CD4-positive, alpha-beta memory T cell (primary cell): ENCODE measurements around the gene RFTN1. TPM values are rescaled to one million over a fixed set of nuclear protein-coding genes. Genes with fewer than 3 reads are reported as not detected.

Experiments used
- CTCF ChIA-PET: fragments of 350-600 bp; sonication (Branson Sonifier 250); formaldehyde crosslinking; loops from one replicate; lab custom pipeline; 2021; ENCODE audit warnings: inconsistent platforms; ENCODE audit not compliant: partially characterized antibody; lab: Charles Lee
- POLR2A ChIA-PET: fragments of 350-600 bp; sonication (Branson Sonifier 250); formaldehyde crosslinking; loops from one replicate; lab custom pipeline; 2021; ENCODE audit not compliant: partially characterized antibody; lab: Charles Lee
- DNase-seq, 5 donors: peaks; one replicate each; pipeline versions ENCODE4 v3.0.0 to v3.0.0-alpha.2; 2020 to 2022; ENCODE audit warnings: mixed read lengths in 1 of 5
- H3K27ac ChIP-seq: one replicate; pipeline ENCODE4 v1.7.0; 2013; ENCODE audit warnings: low read depth, low read length
- H3K27me3 ChIP-seq: 2 replicates; pipeline ENCODE4 v1.7.0; 2013; ENCODE audit warnings: mild to moderate bottlenecking, low read length, moderate library complexity; ENCODE audit not compliant: insufficient read depth
- H3K36me3 ChIP-seq: 2 replicates; pipeline ENCODE4 v1.7.0; 2013; ENCODE audit warnings: mild to moderate bottlenecking, low read length, moderate library complexity; ENCODE audit not compliant: insufficient read depth
- H3K4me1 ChIP-seq: 2 replicates; pipeline ENCODE4 v1.7.0; 2013; ENCODE audit warnings: mild to moderate bottlenecking, low read length, moderate library complexity; ENCODE audit not compliant: insufficient read depth
- H3K4me3 ChIP-seq, 2 donors: one replicate each; pipeline ENCODE4 v1.7.0; 2013; ENCODE audit warnings: low read length in 2 of 2, mild to moderate bottlenecking in 1 of 2
- H3K9me3 ChIP-seq, 2 donors: one replicate each; pipeline ENCODE4 v1.7.0; 2013; ENCODE audit warnings: low read length in 2 of 2, control low read depth in 1 of 2; ENCODE audit not compliant: control insufficient read depth in 1 of 2
- H3K27ac Mint-ChIP-seq, 7 donors: one replicate each; pipeline ENCODE4 v1.8.0; 2020 to 2021; ENCODE audit warnings: mixed read lengths in 7 of 7, mild to moderate bottlenecking in 6 of 7, inconsistent platforms in 3 of 7, moderate library complexity in 3 of 7
- H3K27me3 Mint-ChIP-seq, 2 donors: one replicate each; pipeline ENCODE4 v1.8.0; 2020 to 2021; ENCODE audit warnings: mixed read lengths in 2 of 2
- H3K36me3 Mint-ChIP-seq, 2 donors: one replicate each; pipeline ENCODE4 v1.8.0; 2020 to 2021; ENCODE audit warnings: mixed read lengths in 2 of 2, inconsistent platforms in 1 of 2, mild to moderate bottlenecking in 1 of 2
- H3K4me1 Mint-ChIP-seq, 4 donors: one replicate each; pipeline ENCODE4 v1.8.0; 2020 to 2021; ENCODE audit warnings: mixed read lengths in 4 of 4, mild to moderate bottlenecking in 1 of 4
- H3K4me3 Mint-ChIP-seq, 8 donors: one replicate each; pipeline ENCODE4 v1.8.0; 2020 to 2021; ENCODE audit warnings: mixed read lengths in 8 of 8, mild to moderate bottlenecking in 7 of 8, moderate library complexity in 6 of 8, inconsistent platforms in 3 of 8
- H3K9me3 Mint-ChIP-seq, 8 donors: one replicate each; pipeline ENCODE4 v1.8.0; 2020 to 2021; ENCODE audit warnings: mixed read lengths in 8 of 8, mild to moderate bottlenecking in 5 of 8, inconsistent platforms in 3 of 8, moderate library complexity in 1 of 8
- intact Hi-C: fragments of 100-400 bp; cut with micrococcal nuclease; formaldehyde crosslinking; loops from one replicate; pipeline ENCODE4 v1.15.1; 2023
- polyA plus RNA-seq, 2 donors: library from polyadenylated mRNA; unstranded; fragments of 300-500 nt; fragmentation: Illumina TruSeq; gene quantifications; one replicate each; pipeline ENCODE4 v1.2.3, GENCODE V29; 2021
- total RNA-seq, 2 experiments: library from RNA; stranded (reverse); gene quantifications; one replicate each; pipeline ENCODE4 v1.2.3, GENCODE V29; 2021

The RFTN1 gene
- total and polyA plus RNA-seq, 4 experiments from 2014 or later = 38.3 to 59.7 (median 52.0) TPM

- Mint-ChIP-seq H3K9me3 (peaks cover 0 to 2% (median 0%) of the 10 kb centered on the region in 8 donors), H3K27ac (peak overlapping the region in 1 of 7 donors; percentile 32), H3K4me3 (no peak overlapping the region), H3K4me1 (no peaks in the 10 kb centered on the region), H3K27me3 (peaks cover 0 to 13% of the 10 kb centered on the region in 2 donors), H3K36me3 (no peaks in the 10 kb centered on the region)
- Histone ChIP-seq H3K4me1 (no peaks in the 10 kb centered on the region), H3K27ac (no peak overlapping the region), H3K27me3 (no peaks in the 10 kb centered on the region), H3K4me3 (no peak overlapping the region), H3K36me3 (no peaks in the 10 kb centered on the region), H3K9me3 (no peaks in the 10 kb centered on the region)
- CTCF ChIA-PET = no interaction called here
- POLR2A ChIA-PET = no interaction called here
- intact Hi-C loops = no loop called here
- no peak for DNase-seq
Measured at GRCh38 chr3:16543242-16543864, 29.9 kb upstream of the RFTN1 start.

- intact Hi-C loops = no loop called here
- Mint-ChIP-seq H3K27ac (no peak overlapping the region), H3K36me3 (no peaks in the 10 kb centered on the region), H3K4me1 (no peaks in the 10 kb centered on the region), H3K27me3 (peaks cover 4 to 16% of the 10 kb centered on the region in 2 donors), H3K4me3 (no peak overlapping the region), H3K9me3 (peaks cover 0 to 3% (median 0%) of the 10 kb centered on the region in 8 donors)
- no peak for DNase-seq
- Histone ChIP-seq H3K36me3 (no peaks in the 10 kb centered on the region), H3K27ac (no peak overlapping the region), H3K9me3 (no peaks in the 10 kb centered on the region), H3K27me3 (no peaks in the 10 kb centered on the region), H3K4me1 (no peaks in the 10 kb centered on the region), H3K4me3 (no peak overlapping the region)
- ChIA-PET CTCF (interaction anchor here (0.6 to 1.4 kb wide), 3 partner anchors 9 to 15 kb away, joined by 3 read pairs; no protein-coding TSS in a partner anchor), POLR2A (no interaction called here)
Measured at GRCh38 chr3:16538507-16538906, 25.0 kb upstream of the RFTN1 start.

- Mint-ChIP-seq H3K4me1 (no peaks in the 10 kb centered on the region), H3K36me3 (no peaks in the 10 kb centered on the region), H3K9me3 (peaks cover 0 to 3% (median 0%) of the 10 kb centered on the region in 8 donors), H3K4me3 (no peak overlapping the region), H3K27ac (no peak overlapping the region), H3K27me3 (peaks cover 4 to 16% of the 10 kb centered on the region in 2 donors)
- no peaks in the 10 kb centered on the region for H3K4me1 ChIP-seq
- H3K4me3 ChIP-seq = no peak overlapping the region
- no peaks in the 10 kb centered on the region for H3K36me3 ChIP-seq
- no peaks in the 10 kb centered on the region for H3K27me3 ChIP-seq
- no peaks in the 10 kb centered on the region for H3K9me3 ChIP-seq
- intact Hi-C loops = no loop called here
- H3K27ac ChIP-seq = no peak overlapping the region
- no peak for DNase-seq
- ChIA-PET POLR2A (interaction anchor here (1.5 kb wide), 1 partner anchor 25 kb away, joined by 3 read pairs; no protein-coding TSS in a partner anchor), CTCF (interaction anchor here (1.4 kb wide), 1 partner anchor 8 kb away, joined by 3 read pairs; no protein-coding TSS in a partner anchor)
Measured at GRCh38 chr3:16536996-16537395, 23.5 kb upstream of the RFTN1 start.

- ChIA-PET POLR2A (interaction anchor here (1.5 kb wide), 1 partner anchor 24 kb away, joined by 3 read pairs; no protein-coding TSS in a partner anchor), CTCF (interaction anchor here (0.7 to 1.2 kb wide), 3 partner anchors 10 to 246 kb away, joined by 3 to 5 read pairs (median 4); no protein-coding TSS in a partner anchor)
- Mint-ChIP-seq H3K4me1 (no peaks in the 10 kb centered on the region), H3K27me3 (peaks cover 4 to 17% of the 10 kb centered on the region in 2 donors), H3K27ac (peak overlapping the region in 1 of 7 donors; percentile 30), H3K9me3 (peaks cover 0 to 3% (median 0%) of the 10 kb centered on the region in 8 donors), H3K4me3 (no peak overlapping the region), H3K36me3 (no peaks in the 10 kb centered on the region)
- H3K27me3 ChIP-seq = no peaks in the 10 kb centered on the region
- no peaks in the 10 kb centered on the region for H3K36me3 ChIP-seq
- H3K4me1 ChIP-seq = no peaks in the 10 kb centered on the region
- H3K9me3 ChIP-seq = no peaks in the 10 kb centered on the region
- intact Hi-C loops = no loop called here
- DNase-seq = no peak
- no peak overlapping the region for H3K4me3 ChIP-seq
- H3K27ac ChIP-seq = no peak overlapping the region
Measured at GRCh38 chr3:16536344-16536663, 22.8 kb upstream of the RFTN1 start.

- Mint-ChIP-seq H3K4me1 (no peaks in the 10 kb centered on the region), H3K9me3 (peaks cover 0 to 3% (median 0%) of the 10 kb centered on the region in 8 donors), H3K27me3 (peaks cover 4 to 10% of the 10 kb centered on the region in 2 donors), H3K36me3 (no peaks in the 10 kb centered on the region), H3K27ac (no peak overlapping the region), H3K4me3 (no peak overlapping the region)
- intact Hi-C loops = no loop called here
- Histone ChIP-seq H3K9me3 (no peaks in the 10 kb centered on the region), H3K27me3 (no peaks in the 10 kb centered on the region), H3K4me1 (no peaks in the 10 kb centered on the region), H3K36me3 (no peaks in the 10 kb centered on the region), H3K4me3 (no peak overlapping the region), H3K27ac (no peak overlapping the region)
- no peak for DNase-seq
- CTCF ChIA-PET = interaction anchor here (1.4 kb wide), 1 partner anchor 14 kb away, joined by 3 read pairs; no protein-coding TSS in a partner anchor
- POLR2A ChIA-PET = no interaction called here
Measured at GRCh38 chr3:16534640-16535262, 21.3 kb upstream of the RFTN1 start.

GRCh38 chr3:16533928-16534574 is 20.6 kb upstream of the RFTN1 start:
- peaks cover 4 to 10% of the 10 kb centered on the region in 2 donors for H3K27me3 Mint-ChIP-seq
- no peak overlapping the region for H3K27ac ChIP-seq
- ChIA-PET POLR2A (no interaction called here), CTCF (no interaction called here)
- intact Hi-C loops = no loop called here
- no peaks in the 10 kb centered on the region for H3K4me1 ChIP-seq
- H3K9me3 Mint-ChIP-seq = peaks cover 0 to 3% (median 0%) of the 10 kb centered on the region in 8 donors
- peaks cover 0 to 3% (median 1%) of the 10 kb centered on the region in 4 donors for H3K4me1 Mint-ChIP-seq
- no peak for DNase-seq
- no peaks in the 10 kb centered on the region for H3K9me3 ChIP-seq
- H3K36me3 ChIP-seq = no peaks in the 10 kb centered on the region
- H3K27ac Mint-ChIP-seq = no peak overlapping the region
- no peak overlapping the region for H3K4me3 Mint-ChIP-seq
- H3K4me3 ChIP-seq = no peak overlapping the region
- H3K36me3 Mint-ChIP-seq = no peaks in the 10 kb centered on the region
- H3K27me3 ChIP-seq = no peaks in the 10 kb centered on the region

- H3K4me3 Mint-ChIP-seq = no peak overlapping the region
- peaks cover 0 to 5% (median 2%) of the 10 kb centered on the region in 4 donors for H3K4me1 Mint-ChIP-seq
- H3K27ac Mint-ChIP-seq = peak overlapping the region in 2 of 7 donors; percentile 64 to 65
- H3K27me3 Mint-ChIP-seq = peaks cover 0 to 1% of the 10 kb centered on the region in 2 donors
- Histone ChIP-seq H3K27me3 (no peaks in the 10 kb centered on the region), H3K9me3 (no peaks in the 10 kb centered on the region), H3K27ac (no peak overlapping the region), H3K4me1 (no peaks in the 10 kb centered on the region), H3K36me3 (no peaks in the 10 kb centered on the region), H3K4me3 (no peak overlapping the region)
- DNase-seq = peak in 3 of 5 donors; percentile 13 to 22 (median 16)
- H3K36me3 Mint-ChIP-seq = no peaks in the 10 kb centered on the region
- ChIA-PET POLR2A (interaction anchor here (0.9 to 1.6 kb wide), 2 partner anchors 241 to 264 kb away, joined by 3 to 4 read pairs; partner anchors contain the start of genes DPH3 and OXNAD1), CTCF (interaction anchor here (0.6 to 3.9 kb wide), 16 partner anchors 8 to 262 kb away, joined by 3 to 54 read pairs (median 4); partner anchors contain the start of genes DPH3 and OXNAD1)
- H3K9me3 Mint-ChIP-seq = peaks cover 0 to 3% (median 0%) of the 10 kb centered on the region in 8 donors
- intact Hi-C loops = loop anchor here (1.0 kb wide), 2 partner anchors 239 to 261 kb away; no protein-coding TSS in a partner anchor
Measured at GRCh38 chr3:16529264-16529663, 15.8 kb upstream of the RFTN1 start.
